COR-L47 (cell line): ENCODE results near the gene LRMDA.
A peak's percentile ranks its signal among the peaks of the same experiment; 100 is the strongest.

ENCODE experiments used
- DNase-seq: peaks from one replicate; lab custom pipeline; 2025; lab: John Stamatoyannopoulos, UW

Gene LRMDA

DNA sequence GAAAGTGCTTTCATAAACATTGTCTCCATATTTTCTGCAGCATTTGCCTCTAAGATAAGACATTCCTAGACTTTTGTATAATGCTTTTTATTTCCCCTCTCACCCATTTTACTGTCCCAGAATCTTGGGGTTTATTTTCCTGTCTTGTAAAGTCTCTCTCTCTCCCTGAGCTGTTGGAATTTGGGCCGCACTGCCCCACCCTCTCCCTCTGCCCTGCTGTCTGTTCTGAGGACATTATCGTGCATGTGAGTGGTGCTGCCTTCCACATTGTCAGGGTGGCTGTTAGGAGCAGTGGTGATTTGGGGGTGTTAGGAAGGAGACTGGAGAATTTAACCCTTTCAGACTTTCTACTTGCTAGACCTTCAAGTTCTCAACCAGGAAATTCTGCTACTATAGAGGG, 16.7 kb downstream of the LRMDA start:
- DNase-seq, result no peak

GRCh38 chr10:75449382-75450074, 18.1 kb downstream of the LRMDA start:
- DNase-seq, result no peak

- DNase-seq, result peak; percentile 9
These were observed 18.6 kb downstream of the LRMDA start for GRCh38 chr10:75450075-75450445.

GRCh38 chr10:75450644-75451640, 19.5 kb downstream of the LRMDA start:
- peak; percentile 55 for DNase-seq

- no peak for DNase-seq
These were observed 20.4 kb downstream of the LRMDA start for GRCh38 chr10:75451831-75452230.

DNA sequence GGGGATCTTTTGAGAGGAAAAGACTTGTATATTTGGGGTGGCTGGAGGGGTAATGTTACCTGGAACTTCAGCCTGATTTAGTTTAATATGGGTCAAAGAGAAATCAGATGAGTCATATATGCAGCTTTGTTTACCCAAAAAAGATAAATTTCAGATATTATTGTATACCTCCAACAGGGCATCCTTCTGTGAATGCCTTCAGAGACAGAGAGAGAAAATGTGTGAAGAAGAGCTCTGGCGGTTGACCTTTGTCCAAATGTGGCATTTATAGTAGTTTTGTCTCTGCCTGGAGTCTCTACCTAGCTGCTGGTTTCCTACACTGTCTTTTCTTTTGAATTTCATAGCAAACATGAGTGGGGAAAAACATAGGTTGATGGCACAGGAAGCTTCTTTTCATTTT, 21.6 kb downstream of the LRMDA start:
- DNase-seq, result no peak

DNA sequence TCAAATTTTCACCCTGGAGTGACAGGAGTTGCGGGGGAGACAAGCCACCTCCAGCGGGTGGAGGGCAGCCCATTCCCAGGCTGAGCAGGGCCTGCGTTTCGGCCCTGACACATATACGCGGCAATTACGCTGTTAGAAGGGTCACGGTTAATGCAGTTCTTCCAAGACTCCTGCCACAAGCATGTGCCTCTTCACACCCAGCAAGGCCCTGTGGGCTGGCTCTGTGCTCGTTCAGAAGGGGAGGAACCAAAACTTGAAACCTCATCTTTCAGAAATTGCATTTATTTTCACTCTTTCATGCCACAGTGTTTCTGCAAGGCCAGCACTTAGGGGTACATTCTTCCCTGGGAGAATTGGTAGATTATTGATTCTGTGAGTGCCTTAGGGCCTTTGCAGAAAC, 24.7 kb downstream of the LRMDA start:
- DNase-seq, result no peak

GRCh38 chr10:75460059-75460458, 28.6 kb downstream of the LRMDA start:
- DNase-seq, result no peak

DNA sequence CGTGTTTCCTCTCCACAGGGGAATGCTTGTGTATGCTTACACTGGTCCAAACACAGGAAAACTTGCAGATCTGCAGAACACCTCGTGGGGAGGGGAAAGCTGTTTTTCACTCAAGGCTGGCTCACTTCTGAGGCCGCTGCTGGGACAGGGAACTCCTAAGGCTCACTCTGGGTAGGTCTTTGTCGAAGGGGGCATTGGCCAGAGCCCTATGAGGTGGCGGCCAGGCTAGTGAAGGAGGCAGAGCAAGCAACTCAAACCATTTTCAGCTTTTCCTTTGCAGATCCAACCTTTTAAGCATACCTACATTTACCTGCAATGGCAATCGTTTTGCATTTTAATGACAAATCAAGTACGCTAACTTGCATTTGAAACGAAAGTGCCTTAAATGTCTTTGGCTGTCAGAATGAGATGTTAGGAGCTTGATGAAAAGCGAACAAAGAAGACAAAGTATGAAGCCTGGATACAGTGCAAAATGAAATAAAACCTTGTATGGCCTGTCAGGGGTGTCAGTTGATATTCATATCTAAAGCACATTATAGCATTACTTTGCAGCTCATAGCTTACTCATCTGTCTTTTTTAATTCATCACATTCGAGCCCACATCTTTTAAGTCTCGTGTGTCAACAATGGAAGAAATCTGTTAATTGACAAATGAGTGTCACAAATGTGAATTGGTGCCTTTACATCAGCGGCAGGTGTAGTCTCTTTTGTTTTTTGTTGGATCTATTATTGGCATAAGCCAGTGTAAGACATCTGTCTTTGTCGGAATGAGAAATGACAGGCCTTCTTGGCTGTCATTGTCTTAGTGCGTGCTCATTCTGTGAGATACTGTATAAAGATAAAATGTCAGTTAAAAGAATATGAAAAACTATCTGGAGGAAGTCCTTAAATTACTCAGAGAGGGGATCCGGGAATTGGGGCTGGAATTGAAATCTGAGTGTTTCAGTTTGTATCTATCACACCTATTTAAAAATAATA, 30.5 kb downstream of the LRMDA start:
- DNase-seq, result peak; percentile 13

DNA sequence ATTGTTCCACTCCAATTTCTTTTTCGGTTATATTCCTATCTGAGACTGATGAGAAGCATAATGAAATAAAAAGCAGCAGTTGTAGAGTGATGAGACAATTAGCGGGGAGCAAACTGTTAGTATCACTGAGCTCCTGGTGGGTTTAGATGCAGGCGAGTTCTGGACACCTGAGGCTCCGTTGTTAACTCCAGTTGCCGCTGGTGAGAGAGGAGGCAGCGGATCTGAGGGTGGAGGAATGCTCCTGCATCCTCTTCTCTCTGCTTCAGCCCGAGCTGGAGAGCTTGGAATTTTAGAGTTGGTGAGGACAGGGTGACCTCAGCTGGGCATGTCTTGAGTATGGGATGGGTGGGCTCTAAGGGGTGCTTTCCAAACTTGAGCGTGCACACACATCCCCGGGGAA, 31.4 kb downstream of the LRMDA start:
- no peak for DNase-seq

DNA sequence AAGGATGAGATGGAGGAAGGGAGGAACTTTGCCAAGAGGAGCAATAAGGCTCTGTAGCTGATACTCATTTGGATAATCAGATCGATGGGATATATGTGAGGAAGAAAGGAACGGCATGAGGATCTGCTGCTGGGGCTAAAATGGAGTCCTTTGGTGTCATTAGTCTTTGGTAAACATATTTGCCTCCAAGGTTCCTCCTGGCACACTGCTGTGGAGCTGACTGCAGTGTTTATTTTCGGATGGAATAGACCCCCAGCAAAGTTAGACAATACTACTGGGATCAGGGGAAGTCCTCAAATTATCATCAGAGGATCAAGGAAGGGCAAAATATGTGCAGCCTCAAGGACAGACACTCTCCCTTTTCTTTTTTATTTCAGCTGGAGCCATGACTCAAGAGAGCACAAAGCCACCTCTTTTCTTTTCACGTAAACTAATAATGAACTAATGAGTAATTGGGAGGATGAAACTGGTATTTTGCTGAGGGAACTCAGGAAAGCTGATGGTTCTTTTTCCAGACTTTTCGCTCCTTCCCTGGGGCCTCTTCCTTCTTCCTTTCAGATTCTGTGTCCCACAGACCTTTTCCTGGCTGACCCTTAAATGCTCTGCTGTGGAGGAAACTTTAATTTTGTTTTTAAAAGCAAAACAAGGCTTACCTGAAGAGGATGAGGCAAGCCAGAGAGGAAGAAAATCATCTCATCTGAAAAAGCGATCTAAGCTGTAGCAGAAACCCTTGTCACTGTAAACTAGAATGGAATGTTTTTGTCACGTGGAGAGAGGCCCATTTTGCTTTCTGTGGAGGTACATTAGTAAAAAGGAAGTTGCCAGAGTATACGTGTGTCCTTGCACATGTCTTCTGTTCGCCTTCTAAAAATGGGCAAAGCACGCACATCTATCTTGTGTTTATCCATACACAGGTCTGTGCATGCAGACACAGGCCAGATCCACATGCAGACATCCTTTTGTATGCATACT, 33.3 kb downstream of the LRMDA start:
- DNase-seq, result no peak

DNA sequence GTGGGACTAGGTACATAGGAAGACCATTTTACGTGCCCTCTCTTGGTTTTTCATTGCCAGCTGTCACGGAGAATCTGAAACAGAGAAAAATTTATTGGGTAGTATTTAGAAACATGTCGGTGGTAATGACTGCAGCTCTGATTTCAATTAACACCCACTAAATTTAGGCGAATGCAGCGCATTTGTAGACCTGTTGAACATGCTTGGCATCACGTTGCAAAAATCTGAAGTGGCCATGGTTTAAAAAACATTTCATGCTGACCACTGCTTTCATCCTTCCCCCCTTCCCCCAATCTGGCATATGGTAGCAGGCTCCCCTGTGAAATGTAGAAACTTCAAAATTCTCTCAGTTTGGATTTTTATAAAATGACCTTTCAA, 34.0 kb downstream of the LRMDA start:
- no peak for DNase-seq

DNA sequence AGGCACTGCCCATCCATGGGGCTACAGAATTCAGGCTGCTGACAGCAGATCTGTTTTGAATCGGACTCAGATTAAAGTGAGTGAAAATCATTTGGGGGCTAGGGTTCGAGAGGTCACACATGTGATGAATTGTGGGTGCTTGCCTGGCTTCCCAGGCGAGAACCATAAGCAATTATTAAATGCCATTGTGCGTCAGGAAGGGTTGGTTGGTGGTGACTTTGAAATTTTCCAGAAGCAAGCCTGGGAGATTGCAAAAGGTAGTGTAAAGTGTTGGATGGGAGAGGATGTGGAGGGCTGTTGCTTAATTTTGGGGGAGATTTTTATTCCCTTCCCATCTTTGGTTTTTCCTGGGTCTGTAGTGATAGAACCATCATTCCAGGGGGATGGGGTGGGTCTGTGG, 34.6 kb downstream of the LRMDA start:
- DNase-seq, result no peak

DNA sequence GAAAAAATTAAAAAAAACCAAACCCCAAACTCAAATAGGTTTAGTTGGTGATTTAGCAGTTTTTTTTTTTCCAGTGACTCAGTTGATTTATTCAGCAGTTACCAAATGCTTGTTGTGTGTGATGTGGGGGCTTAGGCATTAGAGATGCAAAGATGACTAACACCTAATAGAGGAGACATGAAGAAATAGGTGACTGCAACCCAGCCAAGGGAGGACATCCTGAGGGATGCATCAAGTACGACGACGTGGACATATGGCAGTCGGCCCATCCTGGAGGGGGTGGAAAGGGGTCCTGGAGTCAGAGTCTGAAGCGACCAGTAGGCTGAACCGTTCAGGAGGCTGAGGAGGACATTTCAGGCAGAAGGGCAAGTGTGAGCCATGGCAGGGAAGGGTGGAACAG, 35.5 kb downstream of the LRMDA start:
- no peak for DNase-seq

DNA sequence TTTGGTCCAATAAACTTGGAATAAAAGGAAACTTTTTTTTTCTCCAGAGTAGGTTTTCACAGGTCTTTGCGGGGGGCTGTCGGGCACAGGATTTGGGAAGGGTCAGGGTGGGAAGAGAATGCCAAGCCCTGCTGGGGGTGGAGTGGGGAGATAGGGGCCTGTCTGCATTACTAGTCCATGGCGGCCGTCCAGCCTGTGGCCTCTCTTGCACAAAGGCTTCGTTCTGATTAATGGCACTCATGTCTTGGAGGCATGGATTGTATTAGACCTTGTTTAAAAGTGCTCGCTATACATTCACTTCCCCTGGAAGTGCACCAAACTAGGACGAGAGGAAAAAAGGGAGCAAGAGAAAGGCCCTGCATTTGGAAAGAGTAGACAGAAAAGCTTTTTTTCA, 37.2 kb downstream of the LRMDA start:
- DNase-seq, result no peak

- no peak for DNase-seq
These were observed 37.7 kb downstream of the LRMDA start for GRCh38 chr10:75469006-75469616.

GRCh38 chr10:75470901-75471300, 39.5 kb downstream of the LRMDA start:
- DNase-seq, result no peak

DNA sequence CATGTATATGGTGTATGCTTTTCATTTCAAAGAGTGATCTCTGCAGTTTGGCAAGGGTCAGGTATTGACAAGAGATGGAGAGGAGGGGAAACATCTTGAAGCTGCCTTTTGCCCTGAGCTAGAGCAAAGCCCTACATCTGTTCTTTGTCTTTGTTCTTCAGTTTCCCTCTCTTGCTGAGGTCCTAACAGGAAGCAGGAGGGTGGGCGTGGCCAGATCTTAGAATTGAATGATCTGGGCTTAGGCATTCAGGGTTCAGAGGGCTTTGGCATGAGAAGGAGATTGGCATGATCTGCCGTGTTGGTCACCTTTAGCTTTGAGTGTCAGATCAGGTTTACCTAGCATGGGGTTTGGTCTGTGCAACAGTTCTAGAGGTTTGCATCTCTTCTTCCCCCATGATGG, 41.3 kb downstream of the LRMDA start:
- DNase-seq, result no peak

- no peak for DNase-seq
These were observed 42.7 kb downstream of the LRMDA start for GRCh38 chr10:75474106-75474505.

DNA sequence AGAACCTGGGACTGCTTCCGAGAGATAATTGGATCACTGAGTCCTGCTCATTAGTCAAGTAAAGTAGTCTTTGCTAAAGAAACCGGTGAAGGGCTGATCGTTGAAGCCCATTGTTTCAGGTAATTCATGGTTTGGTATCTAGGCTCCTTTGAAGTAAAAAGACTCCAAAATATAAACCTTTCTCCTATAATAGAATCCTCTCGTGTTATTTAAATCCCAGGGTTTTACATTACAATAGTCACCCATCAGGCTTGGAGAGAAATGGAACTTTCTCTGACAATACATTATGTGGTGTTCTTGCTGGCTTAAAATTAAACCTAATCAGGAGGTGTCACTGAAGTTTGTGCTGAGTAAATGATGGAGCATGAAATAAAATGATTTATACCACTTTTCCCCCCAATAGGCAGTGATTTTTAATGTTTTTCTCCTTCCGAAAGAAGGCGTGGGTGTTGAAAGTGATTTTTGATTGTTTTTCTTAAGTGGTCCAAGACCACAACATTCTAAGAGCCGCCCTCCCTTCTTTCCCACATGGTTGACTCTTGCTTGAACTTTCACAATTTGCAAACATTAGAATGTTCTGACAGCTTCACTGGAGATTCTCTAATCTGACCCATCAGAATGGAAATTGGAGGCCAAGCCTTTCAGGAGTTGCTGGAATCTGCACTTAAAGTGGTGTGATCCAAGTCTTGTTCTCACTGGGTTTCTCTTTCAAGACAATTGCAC, 44.2 kb downstream of the LRMDA start:
- DNase-seq, result no peak
